Embryonic facial prominence (tissue), 1 donor: ENCODE measurements around the gene LGALS7.

ENCODE experiments used
- DNase-seq: peaks from one replicate; pipeline ENCODE4 v3.0.0-alpha.2; 2016; ENCODE audit errors: extremely low spot score

The LGALS7 gene

GRCh38 chr19:38740932-38741331, 32.4 kb downstream of the LGALS7 start:
- no peak for DNase-seq

GRCh38 chr19:38740257-38740592, 33.1 kb downstream of the LGALS7 start:
- DNase-seq, result no peak

GRCh38 chr19:38739440-38740256, 33.7 kb downstream of the LGALS7 start:
- no peak for DNase-seq

- DNase-seq, result no peak
Measured at GRCh38 chr19:38737921-38738737, 35.2 kb downstream of the LGALS7 start.

GRCh38 chr19:38737281-38737865, 35.9 kb downstream of the LGALS7 start:
- DNase-seq, result no peak

- DNase-seq, result no peak
Measured at GRCh38 chr19:38736413-38737280, 36.7 kb downstream of the LGALS7 start.

- no peak for DNase-seq
Measured at GRCh38 chr19:38736036-38736412, 37.3 kb downstream of the LGALS7 start.

GRCh38 chr19:38735257-38735686, 38.0 kb downstream of the LGALS7 start:
- DNase-seq, result no peak

- no peak for DNase-seq
Measured at GRCh38 chr19:38734426-38735256, 38.7 kb downstream of the LGALS7 start.

- no peak for DNase-seq
Measured at GRCh38 chr19:38734176-38734425, 39.2 kb downstream of the LGALS7 start.

GRCh38 chr19:38733493-38734175, 39.7 kb downstream of the LGALS7 start:
- no peak for DNase-seq

- DNase-seq, result no peak
Measured at GRCh38 chr19:38733241-38733492, 40.1 kb downstream of the LGALS7 start.

- no peak for DNase-seq
Measured at GRCh38 chr19:38731654-38732301, 41.5 kb downstream of the LGALS7 start.

GRCh38 chr19:38730731-38731589, 42.4 kb downstream of the LGALS7 start:
- DNase-seq, result no peak

GRCh38 chr19:38730470-38730730, 42.9 kb downstream of the LGALS7 start:
- DNase-seq, result no peak

- no peak for DNase-seq
Measured at GRCh38 chr19:38729653-38730469, 43.5 kb downstream of the LGALS7 start.

- DNase-seq, result no peak
Measured at GRCh38 chr19:38728752-38729541, 44.4 kb downstream of the LGALS7 start.
